H1 (cell line): ENCODE results near the gene WDFY1.

Experiments used
- BCL11A ChIP-seq, 2 experiments: IDR thresholded peaks; one replicate each; pipeline ENCODE4 v1.6.1; 2011; ENCODE audit warnings: low read depth in 2 of 2, low read length in 2 of 2, mild to moderate bottlenecking in 2 of 2
- BRCA1 ChIP-seq: IDR thresholded peaks from 2 replicates; pipeline ENCODE4 v1.6.1; 2012; ENCODE audit warnings: low read depth, low read length, improper control_type of control experiment
- CEBPB ChIP-seq: IDR thresholded peaks from 2 replicates; pipeline ENCODE4 v1.6.1; 2012; ENCODE audit warnings: low read depth, low read length
- CTBP2 ChIP-seq: IDR thresholded peaks from 2 replicates; pipeline ENCODE4 v1.7.0; 2011; ENCODE audit warnings: borderline replicate concordance, mild to moderate bottlenecking, moderate library complexity, mixed read lengths, low read length; ENCODE audit not compliant: insufficient read depth, insufficient read length
- CTCF ChIP-seq, 3 experiments: IDR thresholded peaks; 1 replicate in 2 of 3; 2 replicates in 1 of 3; pipeline versions ENCODE4 v1.5.1 to v1.6.1; 2011; ENCODE audit warnings: low read length in 3 of 3, mild to moderate bottlenecking in 3 of 3, inconsistent platforms in 2 of 3, low read depth in 1 of 3, moderate library complexity in 1 of 3; ENCODE audit not compliant: insufficient read depth in 1 of 3; ENCODE audit errors: control extremely low read depth in 1 of 3
- EZH2 ChIP-seq: fragments of 200-600 bp; sonication (generic); IDR thresholded peaks from 2 replicates; pipeline ENCODE4 v1.7.1; 2012; ENCODE audit warnings: low read depth, mild to moderate bottlenecking, moderate library complexity, low read length, inconsistent platforms; ENCODE audit not compliant: severe bottlenecking
- POLR2A ChIP-seq, 2 experiments: IDR thresholded peaks; 1 replicate in 1 of 2; 2 replicates in 1 of 2; pipeline ENCODE4 v1.6.1; 2011; ENCODE audit warnings: low read depth in 2 of 2, low read length in 2 of 2, mild to moderate bottlenecking in 2 of 2; ENCODE audit errors: control extremely low read depth in 1 of 2
- POLR2AphosphoS5 ChIP-seq: IDR thresholded peaks from 2 replicates; pipeline ENCODE4 v1.6.1; 2011; ENCODE audit warnings: low read depth, low read length
- RBBP5 ChIP-seq: IDR thresholded peaks from 2 replicates; pipeline ENCODE4 v1.7.1; 2012; ENCODE audit warnings: low read depth, mild to moderate bottlenecking, inconsistent platforms, low read length, moderate library complexity, borderline replicate concordance
- TEAD4 ChIP-seq: IDR thresholded peaks from 2 replicates; pipeline ENCODE4 v1.6.1; 2012; ENCODE audit warnings: low read depth, low read length, inconsistent platforms, mixed read lengths
- ZNF274 ChIP-seq: IDR thresholded peaks from 2 replicates; pipeline ENCODE4 v1.7.0; 2012; ENCODE audit warnings: low read length, borderline replicate concordance; ENCODE audit errors: extremely low read depth
- TF ChIP-seq, protein P1 (sequence below): IDR thresholded peaks from 2 replicates; pipeline ENCODE4 v1.6.1; 2012; ENCODE audit warnings: inconsistent platforms

- TF ChIP-seq POLR2A (IDR thresholded peaks at IDR 0.05; ENCODE audit: control extremely low read depth in 1 of 2, low read depth in 2 of 2, low read length in 2 of 2) (no peak), BCL11A (IDR thresholded peaks at IDR 0.05; ENCODE audit: low read depth in 2 of 2, low read length in 2 of 2) (no peak), RBBP5 (no peak), CTCF (IDR thresholded peaks at IDR 0.05; ENCODE audit: control extremely low read depth in 1 of 3, insufficient read depth in 1 of 3, low read depth in 1 of 3, low read length in 3 of 3) (no peak), TEAD4 (no peak), CTBP2 (no peak), ZNF274 (no peak), EZH2 (no peak), CEBPB (no peak), POLR2AphosphoS5 (no peak), BRCA1 (no peak)
- TF ChIP-seq, protein P1, sequence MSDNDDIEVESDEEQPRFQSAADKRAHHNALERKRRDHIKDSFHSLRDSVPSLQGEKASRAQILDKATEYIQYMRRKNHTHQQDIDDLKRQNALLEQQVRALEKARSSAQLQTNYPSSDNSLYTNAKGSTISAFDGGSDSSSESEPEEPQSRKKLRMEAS: no peak
These were observed 88.6 kb downstream of the WDFY1 start for GRCh38 chr2:223856584-223856983.
